ENCODE results near the gene CD300H. TPM values are rescaled to one million over a fixed set of nuclear protein-coding genes. Genes with fewer than 3 reads are reported as not detected.
"Not testable (repeated sequence)": the region's sequence is repeated elsewhere in the genome, so short reads cannot be mapped to it uniquely, and the experiment has no call there.

CD300H gene
- polyA plus RNA-seq, 1 donor from 2014 or later: 0.61 TPM

- peaks cover 0 to 10% (median 6%) of the 10 kb centered on the region in 3 donors for H3K4me1 Mint-ChIP-seq
- H3K27ac Mint-ChIP-seq: no peak overlapping the region
- H3K4me3 Mint-ChIP-seq: no peak overlapping the region
- no peaks in the 10 kb centered on the region for H3K36me3 Mint-ChIP-seq
- H3K27me3 Mint-ChIP-seq: peaks cover 15% of the 10 kb centered on the region
- H3K9me3 Mint-ChIP-seq: peaks cover 0 to 3% (median 0%) of the 10 kb centered on the region in 3 donors
These were observed 4.4 kb upstream of the CD300H start for GRCh38 chr17:74571621-74572270.

DNA sequence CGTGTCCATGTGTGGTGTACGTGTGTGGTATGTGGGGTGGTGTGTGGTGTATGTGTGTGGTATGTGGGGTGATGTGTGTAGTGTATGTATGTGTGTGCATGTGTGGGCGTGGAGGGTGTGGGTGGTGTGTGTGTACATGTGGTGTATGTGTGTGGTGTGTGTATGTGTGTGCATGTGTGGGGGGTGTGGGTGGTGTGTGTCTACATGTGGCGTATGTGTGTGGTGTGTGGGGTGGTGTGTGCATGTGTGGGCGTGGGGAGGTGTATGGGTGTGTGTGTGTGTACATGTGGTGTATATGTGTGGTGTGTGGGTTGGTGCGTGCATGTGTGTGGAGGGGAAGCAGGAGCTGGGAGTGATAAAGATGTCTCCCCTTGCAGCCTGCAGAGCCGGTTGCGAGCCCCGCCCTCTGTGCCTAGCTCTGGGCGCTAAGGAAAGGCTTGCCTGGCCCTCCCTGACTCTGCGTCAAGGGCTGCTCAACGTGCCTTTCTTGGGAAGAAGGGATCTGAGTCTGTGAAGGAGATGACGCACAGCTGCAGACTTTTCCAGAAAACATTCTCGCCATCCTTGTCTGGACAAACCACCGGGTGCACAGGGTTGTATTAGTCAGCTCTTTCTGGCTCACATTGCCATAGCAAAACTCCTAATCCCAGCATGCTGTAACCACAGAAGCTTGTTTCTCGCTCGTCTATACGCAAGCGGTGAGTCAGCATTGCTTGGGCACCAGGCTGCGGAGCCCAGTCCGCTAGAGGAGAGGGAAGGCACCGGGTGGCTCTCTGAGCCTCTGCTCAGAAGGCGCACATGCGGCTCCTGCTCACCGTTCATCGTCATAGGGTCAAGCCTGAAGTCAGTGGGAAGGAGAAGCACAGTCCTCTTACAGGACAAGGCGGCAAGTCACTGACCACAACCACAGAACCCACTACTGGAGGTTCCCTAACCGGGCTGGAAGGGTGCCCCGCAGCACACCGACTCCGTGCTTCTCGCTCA lies 2.0 kb upstream of the CD300H start:
- Mint-ChIP-seq H3K4me3 (no peak overlapping the region), H3K27ac (no peak overlapping the region), H3K9me3 (peaks cover 0 to 1% (median 0%) of the 10 kb centered on the region in 3 donors), H3K4me1 (peaks cover 0 to 9% (median 0%) of the 10 kb centered on the region in 3 donors), H3K27me3 (peaks cover 12% of the 10 kb centered on the region), H3K36me3 (no peaks in the 10 kb centered on the region)

GRCh38 chr17:74568106-74568873 lies 981 bp upstream of the CD300H start:
- H3K9me3 Mint-ChIP-seq: peaks cover 0 to 1% (median 0%) of the 10 kb centered on the region in 3 donors
- H3K4me1 Mint-ChIP-seq: peaks cover 0 to 11% (median under 1%) of the 10 kb centered on the region in 3 donors
- H3K4me3 Mint-ChIP-seq: no peak overlapping the region
- no peak overlapping the region for H3K27ac Mint-ChIP-seq
- H3K27me3 Mint-ChIP-seq: peaks cover 17% of the 10 kb centered on the region
- no peaks in the 10 kb centered on the region for H3K36me3 Mint-ChIP-seq

GRCh38 chr17:74566132-74566753 lies 1.1 kb downstream of the CD300H start:
- peaks cover 16% of the 10 kb centered on the region for H3K27me3 Mint-ChIP-seq
- H3K36me3 Mint-ChIP-seq: peaks cover under 1% of the 10 kb centered on the region
- peaks cover 0 to 1% (median 0%) of the 10 kb centered on the region in 3 donors for H3K9me3 Mint-ChIP-seq
- peaks cover 6 to 17% (median 6%) of the 10 kb centered on the region in 3 donors for H3K4me1 Mint-ChIP-seq
- H3K27ac Mint-ChIP-seq: no peak overlapping the region
- no peak overlapping the region for H3K4me3 Mint-ChIP-seq

GRCh38 chr17:74565126-74565525 lies 2.2 kb downstream of the CD300H start:
- Mint-ChIP-seq H3K27ac (peak overlapping the region in 1 of 3 donors; percentile 48), H3K27me3 (peaks cover 15% of the 10 kb centered on the region), H3K4me3 (no peak overlapping the region)

GRCh38 chr17:74563358-74563757 lies 4.0 kb downstream of the CD300H start:
- Mint-ChIP-seq H3K36me3 (peaks cover 5% of the 10 kb centered on the region), H3K27ac (no peak overlapping the region), H3K9me3 (peaks cover 0 to 5% (median 3%) of the 10 kb centered on the region in 3 donors), H3K4me1 (peaks cover 11 to 27% (median 16%) of the 10 kb centered on the region in 3 donors), H3K27me3 (peaks cover 13% of the 10 kb centered on the region), H3K4me3 (no peak overlapping the region)

More at GRCh38 chr17:74565126-74565525, 2.2 kb downstream of the CD300H start:
- Mint-ChIP-seq H3K36me3 (peaks cover 3% of the 10 kb centered on the region), H3K9me3 (peaks cover 0 to 1% (median 0%) of the 10 kb centered on the region in 3 donors), H3K4me1 (peaks cover 6 to 17% (median 6%) of the 10 kb centered on the region in 3 donors)

GRCh38 chr17:74561586-74561985 lies 5.7 kb downstream of the CD300H start:
- H3K27me3 Mint-ChIP-seq: peaks cover 12% of the 10 kb centered on the region
- H3K9me3 Mint-ChIP-seq: peaks cover 0 to 16% (median 2%) of the 10 kb centered on the region in 3 donors
- peak overlapping the region in 1 of 4 donors; percentile 47 for H3K4me3 Mint-ChIP-seq
- H3K36me3 Mint-ChIP-seq: peaks cover 5% of the 10 kb centered on the region
- no peak overlapping the region for H3K27ac Mint-ChIP-seq
- peaks cover 13 to 31% (median 22%) of the 10 kb centered on the region in 3 donors for H3K4me1 Mint-ChIP-seq

- peaks cover 13 to 28% (median 22%) of the 10 kb centered on the region in 3 donors for H3K4me1 Mint-ChIP-seq
- peak overlapping the region in 2 of 4 donors; percentile 27 to 80 for H3K4me3 Mint-ChIP-seq
- H3K27me3 Mint-ChIP-seq: peaks cover 12% of the 10 kb centered on the region
- H3K9me3 Mint-ChIP-seq: peaks cover 3 to 21% (median 4%) of the 10 kb centered on the region in 3 donors
- H3K27ac Mint-ChIP-seq: peak overlapping the region in 2 of 3 donors; percentile 53 to 63
- peaks cover 5% of the 10 kb centered on the region for H3K36me3 Mint-ChIP-seq
These were observed 8.3 kb downstream of the CD300H start for GRCh38 chr17:74558882-74559519.

- H3K27me3 Mint-ChIP-seq, H3K36me3 Mint-ChIP-seq: not testable (repeated sequence)
- peak overlapping the region in 2 of 3 donors; percentile 53 to 63 for H3K27ac Mint-ChIP-seq
- H3K4me1 Mint-ChIP-seq: peaks cover 13 to 26% (median 22%) of the 10 kb centered on the region in 3 donors
- H3K4me3 Mint-ChIP-seq: peak overlapping the region in 2 of 4 donors; percentile 27 to 80
- H3K9me3 Mint-ChIP-seq: peaks cover 3 to 21% (median 4%) of the 10 kb centered on the region in 3 donors
These were observed 8.9 kb downstream of the CD300H start for GRCh38 chr17:74558402-74558801.

DNA sequence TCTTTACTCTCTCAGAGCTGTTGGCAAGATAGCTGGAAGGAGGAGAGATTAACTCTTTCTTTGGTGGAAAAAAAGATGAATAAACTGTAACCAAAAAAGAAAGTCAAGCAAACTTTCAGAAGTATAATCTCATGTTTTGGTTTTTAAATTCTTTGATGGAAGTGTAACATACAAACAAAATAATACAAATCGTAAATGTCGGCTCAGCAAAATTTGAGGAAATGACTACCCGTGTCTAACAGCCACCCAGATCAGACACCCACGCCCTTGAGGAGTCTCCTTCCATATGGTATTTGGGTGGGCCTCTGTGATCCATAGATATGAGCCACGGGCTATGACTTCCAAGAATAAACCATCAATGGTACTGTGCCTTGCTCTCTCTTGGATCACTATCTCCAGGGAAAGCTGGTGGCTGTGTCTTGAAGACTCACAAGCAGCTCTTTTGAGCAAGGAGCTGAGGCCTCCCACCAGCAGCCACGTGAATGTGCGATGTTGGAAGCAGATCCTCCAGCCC lies 11.8 kb downstream of the CD300H start:
- Mint-ChIP-seq H3K4me1 (peaks cover 10 to 20% (median 16%) of the 10 kb centered on the region in 3 donors), H3K27ac (no peak overlapping the region), H3K4me3 (no peak overlapping the region), H3K27me3 (peaks cover under 1% of the 10 kb centered on the region), H3K9me3 (peaks cover 3 to 21% (median 4%) of the 10 kb centered on the region in 3 donors), H3K36me3 (peaks cover 2% of the 10 kb centered on the region)

DNA sequence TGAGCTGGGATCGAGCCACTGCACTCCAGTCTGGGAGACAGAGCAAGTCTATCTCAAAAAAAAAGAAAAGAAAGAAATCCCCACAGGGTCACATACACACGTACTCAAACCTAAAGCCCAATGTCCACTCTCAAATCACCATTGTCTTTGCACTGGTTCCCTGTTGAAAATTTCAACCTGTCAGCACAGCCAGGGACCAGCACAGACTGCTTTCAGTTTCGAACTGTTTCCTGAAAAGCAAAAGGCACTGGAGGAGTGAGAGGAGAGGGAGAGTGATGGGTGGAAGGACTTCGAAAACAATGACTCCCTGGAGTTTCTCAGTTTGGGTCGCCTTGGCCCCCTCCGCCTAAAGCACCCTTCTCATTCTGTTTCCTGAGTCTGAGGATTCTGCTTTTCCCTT lies 12.4 kb downstream of the CD300H start:
- Mint-ChIP-seq H3K9me3 (peaks cover 3 to 21% (median 4%) of the 10 kb centered on the region in 3 donors), H3K27me3 (no peaks in the 10 kb centered on the region), H3K4me3 (peak overlapping the region in 1 of 4 donors; percentile 22), H3K27ac (no peak overlapping the region), H3K36me3 (peaks cover 2% of the 10 kb centered on the region), H3K4me1 (peaks cover 10 to 20% (median 16%) of the 10 kb centered on the region in 3 donors)

DNA sequence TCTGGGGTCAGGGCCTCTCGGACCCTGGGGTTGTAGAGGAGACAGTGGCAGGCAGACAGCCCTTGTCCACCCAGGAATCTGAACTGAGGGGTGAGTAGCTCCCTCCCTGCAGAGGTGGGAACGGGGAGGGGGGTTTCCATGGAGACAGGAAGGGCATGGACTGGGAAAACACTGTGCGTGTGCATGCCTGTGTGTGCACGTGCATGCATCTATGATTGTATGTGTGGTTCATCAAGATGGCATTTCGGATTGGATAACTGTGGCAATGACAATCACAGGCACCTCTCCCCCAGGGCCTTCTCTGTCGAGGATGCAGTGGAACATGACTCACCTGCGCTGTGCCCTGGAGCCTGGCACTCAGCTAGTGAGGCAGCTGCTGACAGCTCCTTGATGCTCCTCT lies 15.3 kb downstream of the CD300H start:
- Mint-ChIP-seq H3K9me3 (peaks cover 2 to 8% (median 3%) of the 10 kb centered on the region in 3 donors), H3K27ac (no peak overlapping the region), H3K27me3 (peaks cover 12% of the 10 kb centered on the region), H3K4me1 (peaks cover 0 to 9% (median 7%) of the 10 kb centered on the region in 3 donors), H3K36me3 (no peaks in the 10 kb centered on the region), H3K4me3 (peak overlapping the region in 1 of 4 donors; percentile 5)

DNA sequence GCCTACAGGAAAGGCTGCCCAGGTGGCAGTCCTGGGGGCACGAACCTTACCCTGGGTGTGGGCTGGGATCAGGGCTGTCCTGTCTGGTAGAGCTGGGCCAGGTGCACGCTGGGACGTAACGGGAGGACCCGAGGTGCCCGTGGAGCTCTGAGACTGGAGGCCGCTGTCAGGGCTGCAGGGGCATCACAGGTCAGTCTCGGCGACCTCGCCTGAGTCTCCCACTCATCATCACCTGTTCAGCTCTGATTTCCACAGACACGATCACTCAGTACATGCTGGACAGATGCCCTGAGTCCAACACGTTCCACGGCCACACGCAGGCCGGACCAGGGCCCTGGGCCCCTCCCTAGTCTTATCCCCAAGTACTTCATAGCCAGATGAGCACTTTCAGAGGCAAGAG lies 16.7 kb downstream of the CD300H start:
- H3K4me1 Mint-ChIP-seq: peaks cover 0 to 12% (median 9%) of the 10 kb centered on the region in 3 donors
- H3K27ac Mint-ChIP-seq: no peak overlapping the region
- no peaks in the 10 kb centered on the region for H3K36me3 Mint-ChIP-seq
- H3K9me3 Mint-ChIP-seq: no peaks in the 10 kb centered on the region
- no peak overlapping the region for H3K4me3 Mint-ChIP-seq
- H3K27me3 Mint-ChIP-seq: peaks cover 12% of the 10 kb centered on the region
